Mesenteric fat pad (tissue), 1 donor: ENCODE measurements around the gene HOXA3. TPM values are rescaled to one million over a fixed set of nuclear protein-coding genes. Genes with fewer than 3 reads are reported as not detected.

Experiments
- DNase-seq: peaks from one replicate; pipeline ENCODE4 v3.0.0-alpha.2; 2020; ENCODE audit warnings: low spot score
- total RNA-seq: library from RNA; stranded (reverse); fragmentation: NEBNext Ultra II Directional; extraction: Animal tissue kit (Norgen Biotek cat#: 25700); gene quantifications from one replicate; pipeline ENCODE4 v1.2.1, GENCODE V29; 2021
- donor health status: DM: yes; HTN: yes; CAD: no.

The HOXA3 gene
- total RNA-seq, 1 donor from 2014 or later, result 5.8 TPM

DNA sequence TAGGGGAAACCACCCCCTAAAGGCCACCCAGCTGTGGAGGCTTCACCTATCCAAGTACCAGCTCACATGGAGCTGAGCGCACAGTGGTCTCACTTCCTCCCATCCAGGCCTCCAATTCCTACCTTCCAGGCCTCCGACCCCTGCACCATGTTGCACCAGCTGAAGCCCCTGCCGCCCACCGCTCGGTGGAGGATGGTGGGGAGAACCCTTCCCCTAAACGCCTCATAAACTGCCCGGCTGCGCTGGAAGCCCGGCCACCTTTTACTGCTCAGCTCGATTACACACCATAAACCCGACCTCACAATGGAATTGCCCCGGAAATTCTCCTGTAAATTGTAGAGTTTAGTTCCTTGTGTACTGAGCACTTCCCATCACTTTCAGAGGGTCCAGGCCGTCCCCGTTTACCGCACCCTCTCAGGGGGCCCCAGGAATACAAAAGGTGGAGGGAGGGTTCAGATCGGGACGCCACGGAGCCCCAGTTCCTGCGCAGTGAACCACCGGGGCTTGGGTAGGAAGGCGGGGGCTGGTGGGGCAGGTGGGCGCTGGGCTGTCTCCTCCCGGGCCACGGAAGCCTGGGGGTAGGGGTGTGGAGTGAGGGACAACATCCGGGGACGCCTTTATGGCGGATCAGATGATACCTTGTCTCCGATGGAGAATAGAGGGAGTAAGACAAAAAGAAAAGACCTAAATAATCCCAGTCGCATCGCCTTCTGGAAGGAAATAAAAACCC is 5.5 kb upstream of the HOXA3 start:
- DNase-seq, result peak; percentile 85

- peak; percentile 87 for DNase-seq
Observed at GRCh38 chr7:27156916-27157701, 4.7 kb upstream of the HOXA3 start.

DNA sequence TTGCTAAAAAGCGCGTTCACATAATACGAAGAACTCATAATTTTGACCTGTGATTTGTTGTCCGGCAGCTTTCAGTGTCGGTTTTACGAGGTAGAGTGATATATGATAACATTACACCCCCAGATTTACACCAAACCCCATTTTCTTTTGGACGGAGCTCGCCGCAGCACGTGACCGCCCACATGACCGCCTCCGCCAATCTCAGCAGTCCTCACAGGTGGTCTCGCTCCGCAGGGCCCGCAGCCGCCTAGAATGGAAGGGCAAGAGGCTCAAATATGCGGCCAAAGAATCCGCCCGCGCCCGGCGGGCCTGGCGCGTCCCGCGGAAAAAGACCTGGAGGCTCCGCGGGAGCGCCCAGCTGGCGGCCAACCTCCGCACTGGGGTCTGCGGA is 4.1 kb upstream of the HOXA3 start, which contains the start of gene HOXA7:
TSS of gene HOXA7 (minus strand) at position 168 of the 391 bp plus-strand sequence. CDS start at position 38, 130 bp downstream.
- peak; percentile 93 for DNase-seq

DNA sequence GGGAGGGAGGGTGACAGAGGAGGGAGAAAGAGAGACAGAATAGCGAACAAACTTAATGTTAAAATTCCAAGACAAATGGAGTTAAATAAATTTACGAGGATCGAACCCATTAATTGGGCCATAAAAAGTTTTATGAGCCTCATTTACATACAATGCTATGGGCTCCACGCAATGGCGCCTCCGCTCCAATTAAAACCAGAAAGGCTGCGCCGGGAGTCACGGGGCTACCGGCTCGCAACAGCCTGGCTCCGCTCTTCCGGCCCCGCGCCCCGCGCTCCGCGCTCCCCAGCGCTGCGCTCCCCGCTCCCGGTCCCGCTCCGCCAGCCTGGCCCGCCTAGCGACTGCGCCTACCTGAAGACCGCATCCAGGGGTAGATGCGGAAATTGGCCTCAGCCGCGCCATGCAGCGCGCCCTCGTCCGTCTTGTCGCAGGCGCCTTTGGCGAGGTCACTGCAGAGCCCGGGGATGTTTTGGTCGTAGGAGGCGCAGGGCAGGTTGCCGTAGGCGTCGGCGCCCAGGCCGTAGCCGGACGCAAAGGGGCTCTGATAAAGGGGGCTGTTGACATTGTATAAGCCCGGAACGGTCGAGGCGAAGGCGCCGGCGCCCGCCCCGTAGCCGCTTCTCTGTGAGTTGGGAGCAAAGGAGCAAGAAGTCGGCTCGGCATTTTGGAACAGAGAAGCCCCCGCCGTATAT is 3.6 kb upstream of the HOXA3 start:
- DNase-seq, result peak; percentile 87

- DNase-seq, result peak; percentile 88
Observed at GRCh38 chr7:27154901-27155815, 2.8 kb upstream of the HOXA3 start.

- no peak for DNase-seq
Observed at GRCh38 chr7:27154369-27154768, 2.0 kb upstream of the HOXA3 start.

GRCh38 chr7:27153526-27153925 is 1.1 kb upstream of the HOXA3 start:
- DNase-seq, result no peak

DNA sequence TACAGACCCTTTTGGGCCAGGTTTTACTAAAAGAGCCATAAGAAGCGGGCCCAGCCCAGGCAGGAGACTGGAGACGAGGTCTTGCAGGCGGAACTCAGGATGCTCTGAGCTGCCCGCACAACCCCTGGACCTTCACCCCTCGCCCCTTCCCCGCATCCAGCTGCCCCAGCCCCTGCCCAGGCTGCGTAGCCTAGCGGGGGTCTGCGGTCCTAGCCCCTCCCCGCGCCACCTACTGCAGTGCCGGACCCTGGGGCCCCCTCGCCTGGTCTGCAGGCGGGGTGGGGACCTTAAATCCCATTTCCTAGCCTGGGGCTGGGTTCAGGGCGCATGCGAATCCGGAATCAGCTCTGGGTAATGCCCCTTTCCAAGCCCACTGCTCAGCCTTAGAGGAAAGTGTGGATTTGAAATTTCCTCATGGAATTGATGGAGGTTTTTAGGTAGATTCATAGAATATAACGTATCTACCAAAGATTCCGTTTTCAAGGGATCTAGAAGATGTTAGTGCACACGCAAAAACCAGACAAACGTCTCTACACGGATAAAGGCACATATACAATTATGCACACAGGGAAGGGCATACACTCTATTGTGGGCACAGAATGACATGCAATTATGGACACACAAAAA is 546 bp upstream of the HOXA3 start:
- no peak for DNase-seq

DNA sequence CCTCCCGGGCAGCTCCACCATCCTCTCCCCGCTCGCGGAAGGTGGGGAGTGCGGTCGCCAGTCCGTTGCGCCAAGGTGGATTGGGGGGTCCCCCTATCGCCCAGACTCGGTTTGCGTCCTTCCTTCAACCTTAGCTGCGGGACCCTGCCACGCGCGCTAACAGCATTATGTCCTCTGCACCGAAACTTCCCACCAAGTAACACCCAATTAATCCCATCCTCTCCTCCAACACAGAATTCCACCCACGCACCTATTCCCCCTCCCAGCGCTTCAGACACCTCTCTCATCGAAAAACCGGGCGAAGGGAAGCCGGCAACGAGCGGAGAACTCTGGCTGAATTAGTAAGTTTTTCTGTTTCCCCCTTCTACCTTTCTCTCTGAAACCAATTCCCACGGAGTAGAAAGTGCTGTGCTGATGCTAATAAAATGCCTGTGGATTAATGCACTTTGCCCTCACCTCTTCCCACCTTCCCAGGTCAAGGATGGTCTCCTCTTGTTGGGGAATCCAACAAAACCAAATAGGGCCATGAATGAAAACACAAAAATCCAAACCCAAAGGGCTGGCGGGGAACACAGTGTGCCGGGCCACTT is 947 bp downstream of the HOXA3 start:
- no peak for DNase-seq

GRCh38 chr7:27150568-27151340 is 1.6 kb downstream of the HOXA3 start:
- DNase-seq, result peak; percentile 93

GRCh38 chr7:27149842-27150567 is 2.4 kb downstream of the HOXA3 start:
- DNase-seq, result no peak

GRCh38 chr7:27148756-27149641 is 3.4 kb downstream of the HOXA3 start:
- no peak for DNase-seq

DNA sequence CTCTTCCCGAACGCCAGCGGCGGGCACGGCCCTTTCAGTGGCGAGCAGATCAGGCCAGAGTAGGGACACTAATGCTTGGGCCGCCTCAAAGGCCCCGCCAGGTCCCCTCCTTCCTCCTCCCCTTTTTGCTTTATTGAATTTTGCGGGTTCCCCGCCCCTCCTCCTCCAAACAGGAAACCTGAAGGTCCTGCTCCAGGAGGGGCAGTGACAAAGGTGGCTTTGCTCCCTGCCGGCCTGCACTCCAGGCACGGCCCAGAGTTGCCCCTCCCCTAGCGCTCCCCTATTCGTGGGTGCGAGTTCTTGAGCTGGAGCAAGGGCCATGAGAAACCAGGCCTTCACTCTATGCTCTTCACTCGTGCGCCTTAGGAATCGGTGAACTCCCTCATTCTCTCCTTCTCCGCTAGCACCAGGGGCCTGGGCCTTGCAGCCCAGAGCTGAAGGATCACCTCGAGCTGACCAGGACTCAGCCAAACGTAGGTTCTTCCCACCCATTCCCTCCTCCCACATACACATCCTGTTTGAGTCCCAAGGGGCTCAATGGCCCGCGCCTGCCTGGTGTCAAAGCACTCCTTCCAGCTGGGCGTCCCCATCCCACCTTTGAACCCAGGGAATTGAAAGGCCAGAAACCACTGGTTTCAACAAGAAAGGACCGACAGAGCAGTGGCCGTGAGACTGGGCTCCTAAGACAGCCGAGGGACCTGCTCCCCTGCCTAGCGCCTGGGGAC is 4.2 kb downstream of the HOXA3 start:
- DNase-seq, result no peak

DNA sequence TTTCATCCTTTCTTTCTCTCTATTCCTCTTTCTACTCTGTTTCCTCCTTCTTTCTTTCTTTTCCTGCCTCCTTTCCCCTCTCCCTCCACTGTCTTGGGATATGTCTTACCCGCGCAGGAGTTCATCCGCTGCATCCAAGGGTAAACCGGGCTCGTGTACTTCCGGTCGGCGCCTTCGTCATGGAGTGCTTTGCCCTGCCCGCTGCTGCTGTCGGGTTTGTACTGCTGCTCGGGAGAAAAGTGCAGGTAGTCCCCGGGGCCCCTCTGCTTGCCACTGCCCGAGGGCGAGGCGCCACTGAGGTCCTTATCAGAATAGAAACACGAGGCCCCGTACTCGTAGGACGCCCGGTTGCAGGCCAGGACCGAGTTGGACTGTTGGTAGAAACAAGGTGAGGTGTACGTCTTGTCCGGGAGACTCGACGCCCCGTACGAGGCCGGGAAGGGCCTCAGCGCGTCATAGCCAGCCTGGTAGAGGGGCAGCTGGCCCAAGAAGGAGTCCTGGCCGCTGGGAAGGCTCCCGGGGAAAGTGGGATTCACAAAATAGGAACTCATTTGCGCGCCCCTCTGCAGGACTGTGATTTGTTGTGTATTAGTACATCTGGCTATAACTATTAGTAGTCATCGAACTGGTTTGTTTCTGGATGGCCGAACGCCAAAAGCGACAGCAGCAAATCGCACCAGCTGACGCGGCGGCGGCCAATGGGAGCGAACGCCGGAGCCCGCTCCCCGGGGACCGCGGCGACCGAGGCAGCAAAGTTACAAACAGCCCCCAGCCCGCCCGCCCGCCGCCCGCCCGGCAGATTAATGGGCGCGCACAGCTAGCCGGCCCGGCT is 5.0 kb downstream of the HOXA3 start, which contains the start of gene HOXA6:
TSS of gene HOXA6 (minus strand) at position 576 of the 832 bp plus-strand sequence. CDS start at position 551, 25 bp downstream.
- peak; percentile 92 for DNase-seq

GRCh38 chr7:27146491-27147198 is 5.7 kb downstream of the HOXA3 start:
- no peak for DNase-seq
